ENCODE data around the gene SOX1.

SOX1 gene

GRCh38 chr13:112058941-112059340, 8.0 kb upstream of the SOX1 start:
- DNase-seq (ENCODE audit: low read depth) = no peak

DNA sequence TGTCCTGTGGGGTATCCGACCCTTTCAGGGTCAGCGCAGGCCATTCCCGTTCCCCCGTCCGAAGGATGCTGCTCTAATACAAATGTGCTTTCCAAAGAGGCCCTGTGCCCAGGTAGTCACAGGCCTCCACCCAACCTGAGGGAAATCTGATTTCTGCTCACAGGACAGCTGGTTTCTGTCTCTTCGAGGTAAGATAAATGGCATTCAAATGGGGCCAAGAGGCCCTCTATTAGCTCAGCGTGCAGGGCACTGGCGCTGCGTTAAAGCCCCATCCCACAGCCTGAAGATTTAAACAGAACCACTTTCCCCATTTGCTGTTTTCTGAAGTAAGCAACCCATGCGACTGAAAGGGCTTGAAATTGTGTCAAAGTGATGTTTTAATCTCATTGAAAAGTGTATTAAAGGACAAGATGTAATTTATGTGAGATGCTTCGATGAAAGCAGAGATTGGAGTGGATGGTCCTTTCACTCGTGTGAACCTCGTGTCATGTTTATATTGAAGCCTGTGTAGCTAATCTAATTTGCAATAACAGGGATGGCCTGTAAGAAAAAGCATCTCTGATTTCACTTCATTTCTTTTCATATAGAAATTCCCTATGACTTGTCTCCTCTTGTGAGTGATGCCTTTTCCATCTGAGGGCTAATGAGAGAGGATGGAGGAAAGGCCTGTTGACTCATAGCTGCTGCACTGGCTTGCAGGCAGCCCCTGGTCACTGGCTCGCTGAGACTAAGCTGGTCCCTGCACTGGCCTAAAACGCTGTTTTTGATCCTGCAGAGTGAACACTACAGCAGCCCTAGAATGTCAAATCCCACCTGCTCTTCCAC, 7.3 kb upstream of the SOX1 start:
- DNase-seq (ENCODE audit: low read depth) = no peak

GRCh38 chr13:112060282-112060830, 6.6 kb upstream of the SOX1 start:
- no peak for DNase-seq (ENCODE audit: low read depth)

- no peak for DNase-seq (ENCODE audit: low read depth)
These were observed 6.0 kb upstream of the SOX1 start for GRCh38 chr13:112060899-112061366.

GRCh38 chr13:112061367-112062061, 5.4 kb upstream of the SOX1 start:
- no peak for DNase-seq (ENCODE audit: low read depth)

GRCh38 chr13:112062072-112062567, 4.8 kb upstream of the SOX1 start:
- no peak for DNase-seq (ENCODE audit: low read depth)

DNA sequence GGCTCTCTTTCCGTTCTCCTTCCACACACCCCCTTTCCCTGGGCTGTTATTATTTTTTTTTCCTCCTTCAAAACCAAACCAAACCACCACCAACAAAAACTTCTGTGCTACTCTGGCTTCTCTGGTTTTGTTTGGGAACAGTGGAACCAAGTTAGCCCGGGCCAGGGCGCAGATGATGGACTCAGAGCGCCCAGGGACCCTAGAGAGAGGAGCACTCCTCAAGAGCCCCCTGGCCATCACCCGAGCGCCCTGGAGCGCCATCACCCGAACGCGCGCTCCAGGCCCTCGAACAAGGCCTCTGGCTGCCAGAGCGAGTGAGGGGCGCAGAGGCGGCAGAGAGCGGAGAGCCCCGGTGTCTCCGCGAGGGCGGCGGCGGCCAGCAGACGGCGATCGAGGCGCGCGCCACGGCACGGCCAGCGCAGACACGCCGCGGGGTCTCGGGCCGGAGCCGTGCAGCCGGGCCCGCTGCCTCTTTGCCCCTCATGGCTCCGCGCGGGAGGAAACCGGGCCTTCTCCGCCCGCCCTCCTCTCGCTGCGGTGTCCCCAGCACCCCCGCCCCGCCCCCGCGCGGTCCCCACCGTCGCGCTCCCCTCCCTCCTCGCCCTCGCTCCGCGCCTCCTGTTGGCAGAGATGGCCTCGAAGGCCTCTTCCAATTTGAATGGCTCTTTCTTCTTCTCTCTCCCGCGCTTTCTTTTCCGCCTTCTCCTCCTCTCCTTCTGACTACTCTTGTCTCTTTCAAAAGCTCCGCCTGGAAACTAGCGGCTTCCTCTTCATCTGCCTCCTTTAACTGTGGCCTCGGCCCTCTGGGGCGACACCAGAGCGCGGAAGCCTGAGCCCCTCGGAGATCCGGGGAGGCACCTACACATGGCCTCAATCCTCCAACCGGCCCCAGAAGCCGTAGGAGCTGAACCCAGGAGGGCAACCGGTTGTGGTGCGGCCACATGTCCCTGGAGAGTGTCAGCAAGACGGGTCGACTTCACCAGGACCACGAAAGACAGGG, 4.1 kb upstream of the SOX1 start:
- no peak for DNase-seq (ENCODE audit: low read depth)

GRCh38 chr13:112063807-112064206, 3.1 kb upstream of the SOX1 start:
- DNase-seq (ENCODE audit: low read depth) = no peak

DNA sequence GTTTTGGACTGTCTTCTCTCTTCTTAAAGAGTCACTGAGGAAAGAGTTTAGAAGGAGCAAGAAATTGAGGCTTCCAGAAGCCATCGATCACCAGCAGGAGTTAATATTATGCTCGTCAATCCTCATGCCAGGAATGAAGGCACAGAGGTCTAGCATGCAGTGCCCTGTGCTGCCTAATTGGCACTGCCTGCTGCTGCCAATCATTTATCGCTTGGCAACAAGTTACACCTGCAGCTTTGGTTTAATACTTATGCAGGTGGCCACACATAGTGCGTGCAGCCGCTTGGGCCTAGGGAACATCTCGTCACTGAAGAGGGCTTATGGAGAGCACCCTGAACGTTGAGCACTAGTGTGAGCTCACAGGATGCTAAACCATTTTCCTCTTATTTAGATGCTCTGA, 2.7 kb upstream of the SOX1 start:
- no peak for DNase-seq (ENCODE audit: low read depth)

GRCh38 chr13:112065521-112065866, 1.5 kb upstream of the SOX1 start:
- no peak for DNase-seq (ENCODE audit: low read depth)

- no peak for DNase-seq (ENCODE audit: low read depth)
These were observed 904 bp upstream of the SOX1 start for GRCh38 chr13:112065867-112066623.

DNA sequence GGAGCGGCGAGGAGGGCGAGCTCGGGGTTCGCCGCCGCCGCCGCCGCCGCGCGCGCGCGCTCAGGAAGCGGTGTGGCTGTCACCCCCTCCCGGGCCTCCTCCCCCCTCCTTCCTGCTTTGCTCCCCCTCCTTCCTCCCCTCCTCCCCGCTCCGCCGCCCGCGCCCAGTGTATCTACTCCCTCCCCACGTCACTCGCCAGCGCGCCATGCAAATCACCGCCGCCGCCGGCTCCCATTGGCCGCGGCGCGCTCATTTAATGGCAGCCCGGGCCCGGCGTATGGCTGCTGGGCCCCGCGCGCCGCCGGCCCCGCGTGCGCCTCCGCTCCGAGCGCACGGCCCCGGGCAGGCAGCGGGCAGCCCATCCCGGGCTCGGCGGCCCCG, 335 bp upstream of the SOX1 start:
- DNase-seq (ENCODE audit: low read depth) = no peak

DNA sequence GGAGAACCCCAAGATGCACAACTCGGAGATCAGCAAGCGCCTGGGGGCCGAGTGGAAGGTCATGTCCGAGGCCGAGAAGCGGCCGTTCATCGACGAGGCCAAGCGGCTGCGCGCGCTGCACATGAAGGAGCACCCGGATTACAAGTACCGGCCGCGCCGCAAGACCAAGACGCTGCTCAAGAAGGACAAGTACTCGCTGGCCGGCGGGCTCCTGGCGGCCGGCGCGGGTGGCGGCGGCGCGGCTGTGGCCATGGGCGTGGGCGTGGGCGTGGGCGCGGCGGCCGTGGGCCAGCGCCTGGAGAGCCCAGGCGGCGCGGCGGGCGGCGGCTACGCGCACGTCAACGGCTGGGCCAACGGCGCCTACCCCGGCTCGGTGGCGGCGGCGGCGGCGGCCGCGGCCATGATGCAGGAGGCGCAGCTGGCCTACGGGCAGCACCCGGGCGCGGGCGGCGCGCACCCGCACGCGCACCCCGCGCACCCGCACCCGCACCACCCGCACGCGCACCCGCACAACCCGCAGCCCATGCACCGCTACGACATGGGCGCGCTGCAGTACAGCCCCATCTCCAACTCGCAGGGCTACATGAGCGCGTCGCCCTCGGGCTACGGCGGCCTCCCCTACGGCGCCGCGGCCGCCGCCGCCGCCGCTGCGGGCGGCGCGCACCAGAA, 1.1 kb downstream of the SOX1 start:
- DNase-seq (ENCODE audit: low read depth) = no peak

GRCh38 chr13:112068540-112069060, 1.7 kb downstream of the SOX1 start:
- no peak for DNase-seq (ENCODE audit: low read depth)

DNA sequence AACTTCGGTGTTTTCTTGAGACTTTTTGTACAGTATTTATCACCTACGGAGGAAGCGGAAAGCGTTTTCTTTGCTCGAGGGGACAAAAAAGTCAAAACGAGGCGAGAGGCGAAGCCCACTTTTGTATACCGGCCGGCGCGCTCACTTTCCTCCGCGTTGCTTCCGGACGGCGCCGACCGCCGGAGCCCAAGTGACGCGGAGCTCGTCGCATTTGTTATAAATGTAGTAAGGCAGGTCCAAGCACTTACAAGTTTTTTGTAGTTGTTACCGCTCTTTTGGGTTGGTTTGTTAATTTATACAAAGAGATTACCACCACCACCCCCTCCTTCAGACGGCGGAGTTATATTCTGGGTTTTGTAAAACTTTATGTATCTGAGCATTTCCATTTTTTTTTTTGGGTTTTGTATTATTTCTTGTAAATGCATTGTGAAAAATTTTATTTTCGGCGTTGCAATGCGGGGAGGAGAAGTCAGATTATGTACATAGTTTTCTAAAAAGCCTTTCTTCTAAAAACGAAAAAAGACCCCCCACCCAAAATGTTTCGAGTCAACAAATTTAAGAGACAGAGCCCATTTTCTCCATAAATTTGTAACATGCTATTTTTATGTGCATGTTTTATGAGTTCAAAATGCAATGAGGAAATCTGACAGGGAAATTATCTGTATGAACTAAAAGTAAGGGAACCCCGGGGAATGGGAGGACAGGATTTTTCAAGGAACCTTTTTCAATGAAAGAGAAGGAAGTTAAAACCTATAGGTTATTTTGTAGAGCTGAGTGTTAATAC, 2.3 kb downstream of the SOX1 start:
- no peak for DNase-seq (ENCODE audit: low read depth)

DNA sequence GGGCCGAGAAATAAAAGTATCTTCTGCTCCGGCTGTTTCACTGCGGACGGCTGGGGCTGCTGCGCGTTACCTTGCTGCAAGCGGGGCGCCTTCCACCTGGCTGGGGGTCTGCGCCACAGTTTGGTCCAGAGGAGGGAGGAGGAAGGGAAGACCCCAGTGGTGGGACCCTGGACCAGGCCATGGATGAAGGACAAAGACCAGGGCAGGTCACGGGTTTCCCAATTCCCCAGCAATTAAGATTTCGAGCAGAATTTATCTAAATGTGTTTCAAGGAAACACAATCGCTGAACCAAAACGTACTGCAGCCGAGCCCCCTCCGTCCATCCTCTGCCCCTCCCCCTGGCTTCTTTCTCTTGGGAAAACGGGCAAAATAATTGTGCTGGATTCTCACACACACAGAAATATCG, 2.9 kb downstream of the SOX1 start:
- DNase-seq (ENCODE audit: low read depth) = no peak

GRCh38 chr13:112071102-112071722, 4.3 kb downstream of the SOX1 start:
- DNase-seq (ENCODE audit: low read depth) = no peak

GRCh38 chr13:112071723-112072533, 5.0 kb downstream of the SOX1 start:
- no peak for DNase-seq (ENCODE audit: low read depth)
